AG04450 (cell line): ENCODE data around the gene UFD1. TPM values are rescaled to one million over a fixed set of nuclear protein-coding genes. Genes with fewer than 3 reads are reported as not detected.

ENCODE experiments used
- CTCF ChIA-PET: fragments of 300-600, 350-600 bp; formaldehyde crosslinking; extraction: SDS; loops from one replicate; lab custom pipeline; 2022; ENCODE audit warnings: antibody characterized with exemption, inconsistent platforms; lab: Charles Lee
- POLR2A ChIA-PET: fragments of 350-600 bp; formaldehyde crosslinking; extraction: SDS; loops from one replicate; lab custom pipeline; 2021; ENCODE audit warnings: antibody characterized with exemption, inconsistent platforms; lab: Yijun Ruan, JAX
- DNase-seq: peaks from one replicate; pipeline ENCODE4 v3.0.0-alpha.2; 2011; ENCODE audit warnings: low read depth, low spot score
- H3K27ac ChIP-seq: one replicate; pipeline ENCODE4 v1.5.1; 2012; ENCODE audit warnings: low read depth, low read length, control low read depth
- H3K27me3 ChIP-seq: one replicate; pipeline ENCODE4 v1.6.0; 2012; ENCODE audit warnings: low read length; ENCODE audit not compliant: control insufficient read depth, insufficient read depth
- H3K4me3 ChIP-seq: 2 replicates; pipeline ENCODE4 v1.5.1; 2011; ENCODE audit warnings: mild to moderate bottlenecking, low read depth, low read length, control low read depth
- H3K9me3 ChIP-seq: 2 replicates; pipeline ENCODE4 v1.5.1; 2012; ENCODE audit warnings: low read length; ENCODE audit not compliant: control insufficient read depth, insufficient read depth
- polyA plus RNA-seq: library from polyadenylated mRNA; depleted of rRNA; stranded (reverse); fragments of >200 nt; gene quantifications from 2 replicates; pipeline ENCODE4 v1.2.3, GENCODE V29; 2011
- TF ChIP-seq, protein P1 (sequence below): IDR thresholded peaks from 2 replicates; pipeline ENCODE4 v1.5.1; 2011; ENCODE audit warnings: low read depth, low read length, control low read depth, inconsistent platforms

Gene UFD1
- polyA plus RNA-seq, 1 experiment: 87.3 TPM

GRCh38 chr22:19501897-19502447 lies 23.0 kb upstream of the UFD1 start:
- Histone ChIP-seq H3K9me3 (no peaks in the 10 kb centered on the region), H3K27ac (no peak overlapping the region), H3K4me3 (no peak overlapping the region), H3K27me3 (no peaks in the 10 kb centered on the region)
- DNase-seq: no peak
- TF ChIP-seq, protein P1, sequence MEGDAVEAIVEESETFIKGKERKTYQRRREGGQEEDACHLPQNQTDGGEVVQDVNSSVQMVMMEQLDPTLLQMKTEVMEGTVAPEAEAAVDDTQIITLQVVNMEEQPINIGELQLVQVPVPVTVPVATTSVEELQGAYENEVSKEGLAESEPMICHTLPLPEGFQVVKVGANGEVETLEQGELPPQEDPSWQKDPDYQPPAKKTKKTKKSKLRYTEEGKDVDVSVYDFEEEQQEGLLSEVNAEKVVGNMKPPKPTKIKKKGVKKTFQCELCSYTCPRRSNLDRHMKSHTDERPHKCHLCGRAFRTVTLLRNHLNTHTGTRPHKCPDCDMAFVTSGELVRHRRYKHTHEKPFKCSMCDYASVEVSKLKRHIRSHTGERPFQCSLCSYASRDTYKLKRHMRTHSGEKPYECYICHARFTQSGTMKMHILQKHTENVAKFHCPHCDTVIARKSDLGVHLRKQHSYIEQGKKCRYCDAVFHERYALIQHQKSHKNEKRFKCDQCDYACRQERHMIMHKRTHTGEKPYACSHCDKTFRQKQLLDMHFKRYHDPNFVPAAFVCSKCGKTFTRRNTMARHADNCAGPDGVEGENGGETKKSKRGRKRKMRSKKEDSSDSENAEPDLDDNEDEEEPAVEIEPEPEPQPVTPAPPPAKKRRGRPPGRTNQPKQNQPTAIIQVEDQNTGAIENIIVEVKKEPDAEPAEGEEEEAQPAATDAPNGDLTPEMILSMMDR: no peak
- CTCF ChIA-PET: interaction anchor here (2.2 kb wide), 1 partner anchor 128 kb away, joined by 18 read pairs; no protein-coding TSS in a partner anchor
- POLR2A ChIA-PET: interaction anchor here (0.6 kb wide), 1 partner anchor 742 kb away, joined by 3 read pairs; no protein-coding TSS in a partner anchor

DNA sequence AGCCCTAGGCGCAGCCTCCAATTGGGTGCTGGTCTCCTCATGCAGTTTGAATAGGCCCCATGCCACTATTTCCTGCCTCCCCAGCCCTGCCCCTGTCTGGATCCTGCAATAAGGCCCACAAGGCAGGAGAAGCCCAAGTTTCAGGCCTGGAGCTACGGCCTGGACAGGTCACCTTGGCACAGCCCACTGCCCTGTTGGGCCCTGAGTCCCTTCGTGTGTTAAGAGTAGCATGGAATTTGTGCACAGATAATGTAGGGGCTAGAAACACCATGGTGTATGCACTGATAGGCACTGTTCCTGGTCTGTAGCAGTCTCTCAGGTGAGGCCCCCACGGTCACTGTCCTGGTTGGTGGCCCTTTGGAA lies 20.9 kb upstream of the UFD1 start:
- Histone ChIP-seq H3K27ac (no peak overlapping the region), H3K4me3 (no peak overlapping the region), H3K9me3 (no peaks in the 10 kb centered on the region), H3K27me3 (no peaks in the 10 kb centered on the region)
- POLR2A ChIA-PET: no interaction called here
- TF ChIP-seq, protein P1: no peak
- DNase-seq: no peak
- CTCF ChIA-PET: no interaction called here

DNA sequence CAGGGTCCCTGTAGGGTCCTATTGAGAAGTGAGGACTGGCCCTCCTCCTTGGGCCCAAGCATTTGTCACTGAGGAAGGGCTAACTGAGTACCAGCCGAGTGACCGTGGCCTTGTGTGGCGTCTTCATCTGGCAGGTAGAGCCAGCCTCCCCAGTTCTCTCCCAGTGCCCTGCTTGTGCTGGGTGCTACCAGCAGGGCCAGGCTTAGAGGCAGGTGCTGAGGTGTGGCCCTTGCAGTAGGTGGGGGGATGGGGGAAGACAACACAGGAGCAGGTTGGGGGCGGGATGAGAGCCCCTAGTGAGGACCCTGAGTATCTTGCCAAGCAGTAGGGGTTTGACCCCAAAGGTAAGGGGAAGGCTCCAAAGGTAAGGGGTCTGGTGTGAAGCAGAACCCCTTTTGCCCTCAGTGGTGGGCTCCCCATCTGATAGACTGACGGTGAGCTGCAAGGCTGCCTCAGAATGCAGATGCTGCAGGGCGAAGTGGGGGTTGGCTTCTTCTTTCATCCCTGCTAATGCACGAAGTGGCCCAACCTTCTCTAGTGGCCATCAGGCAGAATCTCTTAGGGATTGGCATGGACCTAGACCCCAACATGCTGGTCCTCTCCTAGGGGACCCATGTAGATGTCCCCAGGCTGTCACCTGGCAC lies 20.4 kb upstream of the UFD1 start:
- H3K9me3 ChIP-seq: no peaks in the 10 kb centered on the region
- ChIA-PET CTCF (no interaction called here), POLR2A (no interaction called here)
- no peaks in the 10 kb centered on the region for H3K27me3 ChIP-seq
- DNase-seq: no peak
- no peak overlapping the region for H3K4me3 ChIP-seq
- TF ChIP-seq, protein P1: no peak
- no peak overlapping the region for H3K27ac ChIP-seq

GRCh38 chr22:19498866-19499190 lies 19.8 kb upstream of the UFD1 start:
- no peak overlapping the region for H3K4me3 ChIP-seq
- H3K9me3 ChIP-seq: no peaks in the 10 kb centered on the region
- no peaks in the 10 kb centered on the region for H3K27me3 ChIP-seq
- DNase-seq: no peak
- no peak overlapping the region for H3K27ac ChIP-seq
- TF ChIP-seq, protein P1: no peak
- CTCF ChIA-PET: no interaction called here
- POLR2A ChIA-PET: no interaction called here

- TF ChIP-seq, protein P1: no peak
- no peak overlapping the region for H3K27ac ChIP-seq
- ChIA-PET CTCF (no interaction called here), POLR2A (no interaction called here)
- DNase-seq: no peak
- no peaks in the 10 kb centered on the region for H3K9me3 ChIP-seq
- H3K4me3 ChIP-seq: no peak overlapping the region
- no peaks in the 10 kb centered on the region for H3K27me3 ChIP-seq
These were observed 19.3 kb upstream of the UFD1 start for GRCh38 chr22:19498154-19498865.
